Subcutaneous abdominal adipose tissue (tissue), 5 donors: ENCODE measurements around the gene RIC8B.

Experiments used
- H3K27ac ChIP-seq: one replicate; pipeline ENCODE4 v1.7.0; 2013; ENCODE audit warnings: low read depth, mild to moderate bottlenecking, inconsistent platforms, low read length, moderate library complexity
- H3K27me3 ChIP-seq, 5 donors: one replicate each; pipeline ENCODE4 v1.7.0; 2013; ENCODE audit warnings: low read length in 5 of 5, inconsistent platforms in 1 of 5; ENCODE audit not compliant: control insufficient read depth in 5 of 5, insufficient read depth in 4 of 5
- H3K36me3 ChIP-seq, 5 donors: one replicate each; pipeline ENCODE4 v1.7.0; 2013; ENCODE audit warnings: low read length in 5 of 5; ENCODE audit not compliant: control insufficient read depth in 5 of 5, insufficient read depth in 5 of 5
- H3K4me1 ChIP-seq, 5 donors: one replicate each; pipeline ENCODE4 v1.7.0; 2013; ENCODE audit warnings: low read length in 5 of 5, mild to moderate bottlenecking in 3 of 5, moderate library complexity in 1 of 5; ENCODE audit not compliant: control insufficient read depth in 5 of 5, insufficient read depth in 5 of 5
- H3K4me3 ChIP-seq, 5 donors: one replicate each; pipeline ENCODE4 v1.7.0; 2013; ENCODE audit warnings: low read length in 5 of 5, low read depth in 1 of 5
- H3K9ac ChIP-seq, 5 donors: one replicate each; pipeline ENCODE4 v1.7.0; 2013; ENCODE audit warnings: low read length in 5 of 5, mild to moderate bottlenecking in 4 of 5, moderate library complexity in 3 of 5
- H3K9me3 ChIP-seq, 5 donors: one replicate each; pipeline ENCODE4 v1.7.0; 2013; ENCODE audit warnings: low read length in 5 of 5; ENCODE audit not compliant: control insufficient read depth in 5 of 5
- donor health status: healthy.
- donor health status: healthy.
- donor health status: healthy.
- donor health status: healthy.
- donor health status: healthy.

RIC8B gene

DNA sequence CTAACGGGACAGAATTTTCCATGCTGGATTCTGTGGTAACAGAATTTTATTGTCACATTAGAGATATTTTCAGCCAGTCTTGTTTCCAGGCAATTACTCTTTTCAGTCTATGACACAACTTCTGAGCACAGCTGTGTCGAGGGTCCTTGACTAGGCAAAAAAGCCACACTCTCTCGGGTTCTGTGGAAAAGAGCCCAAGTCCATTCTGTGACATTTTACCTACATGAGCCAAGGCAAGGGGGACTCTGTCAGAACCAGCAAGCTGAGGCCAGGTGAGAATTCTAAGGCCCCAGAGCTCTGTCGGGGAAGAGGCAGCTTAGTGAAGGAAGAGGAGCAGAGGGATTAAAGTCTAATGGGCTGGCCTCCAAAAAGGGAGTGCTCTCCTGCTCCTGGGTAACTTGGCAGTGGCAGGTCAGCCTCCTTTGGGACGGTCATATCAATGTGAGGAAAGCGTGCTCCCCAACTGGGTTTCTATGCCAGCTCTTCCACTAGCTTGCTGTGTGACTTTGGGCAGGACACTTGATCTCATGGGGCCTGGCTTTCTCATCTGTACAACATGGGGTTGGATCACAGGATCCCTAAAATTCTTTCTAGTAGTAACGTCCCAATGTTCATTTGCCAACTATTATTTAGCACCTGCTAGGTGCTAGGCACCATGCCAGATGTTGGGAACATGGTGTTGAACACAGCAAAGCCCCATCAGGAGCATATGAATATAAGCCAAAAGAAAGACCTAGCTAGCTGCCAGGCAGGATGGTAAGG, 16.0 kb upstream of the RIC8B start:
- Histone ChIP-seq H3K36me3 (no peaks in the 10 kb centered on the region), H3K27ac (peak overlapping the region; percentile 93), H3K4me3 (no peak overlapping the region), H3K27me3 (no peaks in the 10 kb centered on the region), H3K4me1 (peaks cover 8 to 54% (median 34%) of the 10 kb centered on the region in 5 donors), H3K9ac (peak overlapping the region in 4 of 5 donors; percentile 51 to 82 (median 59)), H3K9me3 (no peaks in the 10 kb centered on the region)

DNA sequence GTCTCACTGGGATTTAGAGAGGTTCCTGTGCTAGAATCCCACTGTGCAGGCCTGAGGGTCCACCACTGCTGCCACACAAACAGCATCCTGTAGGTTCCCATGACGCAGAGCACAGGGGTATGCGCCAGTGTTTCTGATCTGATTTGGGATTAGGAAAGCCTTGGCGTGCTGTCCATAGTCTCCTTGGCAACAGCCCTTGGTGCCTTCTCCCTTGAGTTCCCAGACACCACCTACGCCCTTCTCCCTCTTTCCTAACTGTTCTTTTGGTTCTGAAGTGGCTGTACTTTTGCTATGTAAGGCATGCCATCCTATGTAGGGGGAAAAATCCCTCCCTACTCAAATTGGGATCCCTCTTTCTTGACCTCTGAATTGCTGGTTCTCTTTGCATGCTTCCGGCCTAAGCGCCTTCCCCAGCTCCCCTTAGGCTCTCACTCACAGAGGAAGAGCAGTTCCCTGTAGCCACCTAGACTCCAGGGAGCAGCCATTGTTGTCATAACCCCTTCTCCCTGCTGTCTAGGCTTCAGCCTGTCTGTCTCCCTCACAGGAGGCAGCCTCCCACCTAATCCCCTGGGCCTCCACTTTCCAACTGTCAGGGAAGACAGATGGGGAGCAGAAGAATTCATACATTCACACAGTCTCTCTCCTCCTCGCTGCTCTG, 14.8 kb upstream of the RIC8B start:
- Histone ChIP-seq H3K4me3 (peak overlapping the region; percentile 17 to 58 (median 40)), H3K27me3 (no peaks in the 10 kb centered on the region), H3K9me3 (no peaks in the 10 kb centered on the region), H3K36me3 (no peaks in the 10 kb centered on the region), H3K9ac (peak overlapping the region in 4 of 5 donors; percentile 45 to 82 (median 66)), H3K4me1 (peaks cover 8 to 61% (median 34%) of the 10 kb centered on the region in 5 donors), H3K27ac (peak overlapping the region; percentile 93)

DNA sequence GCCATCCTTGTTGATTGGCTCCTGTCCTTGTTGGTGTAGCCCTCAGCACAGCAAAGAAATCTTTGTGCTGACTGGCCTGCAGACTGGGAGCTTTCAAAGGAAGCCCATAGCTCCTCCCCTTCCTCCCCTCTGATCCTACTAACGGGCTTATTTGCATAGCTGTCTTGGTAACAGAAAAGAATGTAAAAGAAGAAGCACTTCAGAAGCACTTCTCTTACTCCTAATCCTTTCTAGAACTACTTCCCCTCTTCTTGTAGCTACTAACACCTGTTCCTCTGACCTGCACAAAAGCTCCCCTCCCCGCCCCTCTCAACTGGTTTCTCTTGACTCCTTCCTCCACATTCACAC, 14.3 kb upstream of the RIC8B start:
- H3K4me1 ChIP-seq = peaks cover 8 to 64% (median 38%) of the 10 kb centered on the region in 5 donors
- peak overlapping the region; percentile 17 to 58 (median 40) for H3K4me3 ChIP-seq
- H3K9me3 ChIP-seq = no peaks in the 10 kb centered on the region
- no peaks in the 10 kb centered on the region for H3K27me3 ChIP-seq
- peak overlapping the region; percentile 93 for H3K27ac ChIP-seq
- no peaks in the 10 kb centered on the region for H3K36me3 ChIP-seq
- peak overlapping the region in 4 of 5 donors; percentile 45 to 82 (median 66) for H3K9ac ChIP-seq

DNA sequence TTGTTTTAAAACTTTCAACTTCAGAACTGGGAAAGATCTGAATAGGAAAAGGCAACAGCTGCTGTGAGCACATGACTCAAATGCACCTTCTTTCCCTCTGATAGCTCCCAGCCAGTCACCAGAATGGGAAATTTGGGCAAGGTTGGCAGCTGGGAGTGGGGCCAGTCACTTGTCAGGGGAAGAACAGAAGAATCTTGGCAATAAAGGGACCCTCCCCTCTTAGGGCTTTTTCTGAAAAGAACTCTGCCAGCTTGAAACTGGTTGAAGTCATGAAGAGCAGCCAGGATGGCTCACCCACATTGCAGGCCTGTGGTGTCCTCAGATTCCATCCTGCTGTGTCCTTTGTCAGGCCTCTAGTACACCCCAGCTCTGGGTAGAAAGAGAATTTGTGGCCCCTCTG, 10.3 kb upstream of the RIC8B start:
- Histone ChIP-seq H3K4me1 (peaks cover 7 to 60% (median 49%) of the 10 kb centered on the region in 5 donors), H3K9ac (no peak overlapping the region), H3K9me3 (no peaks in the 10 kb centered on the region), H3K36me3 (no peaks in the 10 kb centered on the region), H3K27me3 (peaks cover 0 to 4% (median 0%) of the 10 kb centered on the region in 5 donors), H3K27ac (peak overlapping the region; percentile 5), H3K4me3 (no peak overlapping the region)

DNA sequence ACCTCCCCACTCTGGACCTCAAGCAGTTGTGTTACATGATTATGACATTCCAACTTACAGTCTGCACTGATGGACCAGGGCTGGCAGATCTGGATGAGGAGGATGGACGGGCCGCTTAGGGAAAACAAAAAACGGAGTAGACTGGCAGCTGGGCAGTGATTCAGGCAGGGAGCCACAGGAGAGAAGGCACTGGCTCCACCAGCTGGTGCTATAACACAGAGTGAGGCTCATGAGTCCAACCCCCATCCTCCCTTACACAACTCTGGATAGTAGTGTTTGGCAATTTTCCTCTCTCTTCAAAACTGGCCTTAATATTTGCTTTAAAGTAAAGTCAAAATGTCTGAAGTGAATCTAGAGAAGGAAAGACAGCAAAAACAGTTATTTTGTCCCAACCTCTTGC, 9.7 kb upstream of the RIC8B start:
- H3K27me3 ChIP-seq = peaks cover 0 to 4% (median 0%) of the 10 kb centered on the region in 5 donors
- H3K36me3 ChIP-seq = no peaks in the 10 kb centered on the region
- H3K27ac ChIP-seq = peak overlapping the region; percentile 5
- H3K4me1 ChIP-seq = peaks cover 4 to 59% (median 44%) of the 10 kb centered on the region in 5 donors
- no peak overlapping the region for H3K9ac ChIP-seq
- no peaks in the 10 kb centered on the region for H3K9me3 ChIP-seq
- no peak overlapping the region for H3K4me3 ChIP-seq

DNA sequence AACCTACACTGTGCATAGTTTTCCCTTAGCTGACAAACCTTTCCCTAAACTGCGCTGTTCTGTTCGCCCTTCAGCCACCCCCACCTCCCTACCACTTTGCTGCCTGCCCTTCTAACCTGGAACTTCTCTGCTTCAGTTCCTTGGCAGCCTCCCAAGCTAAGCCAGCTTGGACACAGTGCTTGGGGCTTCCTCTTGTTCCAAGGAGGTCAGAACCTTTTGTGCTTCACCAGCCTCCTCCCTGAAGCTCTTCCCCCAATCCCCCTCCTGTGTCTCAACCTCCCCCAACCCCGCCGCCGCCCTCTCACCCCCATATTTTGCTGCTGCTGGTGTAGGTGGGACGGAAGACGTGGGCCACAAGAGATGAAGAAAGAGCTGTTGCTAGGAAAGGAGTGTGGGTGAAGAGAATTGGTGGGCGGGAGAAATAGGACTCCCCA, 8.1 kb upstream of the RIC8B start:
- Histone ChIP-seq H3K9ac (peak overlapping the region in 2 of 5 donors; percentile 16 to 72), H3K27ac (peak overlapping the region; percentile 31), H3K36me3 (no peaks in the 10 kb centered on the region), H3K4me3 (no peak overlapping the region), H3K4me1 (peaks cover 0 to 52% (median 32%) of the 10 kb centered on the region in 5 donors), H3K27me3 (peaks cover 0 to 4% (median 0%) of the 10 kb centered on the region in 5 donors), H3K9me3 (no peaks in the 10 kb centered on the region)

DNA sequence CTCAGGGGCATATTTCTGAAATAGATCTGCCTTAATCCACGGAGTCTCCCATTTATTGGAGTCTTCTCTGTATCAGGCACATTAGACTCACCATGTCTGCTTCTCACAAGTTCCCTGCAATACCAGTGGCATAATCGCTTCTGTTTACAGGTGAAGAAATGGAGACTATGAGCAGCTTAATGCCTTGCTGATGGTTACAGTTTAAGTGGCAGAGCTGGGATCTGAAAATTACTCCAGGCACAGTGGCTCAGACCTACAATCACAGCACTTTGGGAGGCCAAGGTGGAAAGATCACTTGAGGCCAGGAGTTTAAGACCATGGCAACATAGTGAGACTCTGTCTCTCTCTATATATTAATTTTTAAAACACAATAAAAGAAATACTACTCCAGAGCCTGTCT, 7.3 kb upstream of the RIC8B start:
- H3K9ac ChIP-seq = peak overlapping the region in 3 of 5 donors; percentile 2 to 72 (median 16)
- peak overlapping the region; percentile 31 for H3K27ac ChIP-seq

DNA sequence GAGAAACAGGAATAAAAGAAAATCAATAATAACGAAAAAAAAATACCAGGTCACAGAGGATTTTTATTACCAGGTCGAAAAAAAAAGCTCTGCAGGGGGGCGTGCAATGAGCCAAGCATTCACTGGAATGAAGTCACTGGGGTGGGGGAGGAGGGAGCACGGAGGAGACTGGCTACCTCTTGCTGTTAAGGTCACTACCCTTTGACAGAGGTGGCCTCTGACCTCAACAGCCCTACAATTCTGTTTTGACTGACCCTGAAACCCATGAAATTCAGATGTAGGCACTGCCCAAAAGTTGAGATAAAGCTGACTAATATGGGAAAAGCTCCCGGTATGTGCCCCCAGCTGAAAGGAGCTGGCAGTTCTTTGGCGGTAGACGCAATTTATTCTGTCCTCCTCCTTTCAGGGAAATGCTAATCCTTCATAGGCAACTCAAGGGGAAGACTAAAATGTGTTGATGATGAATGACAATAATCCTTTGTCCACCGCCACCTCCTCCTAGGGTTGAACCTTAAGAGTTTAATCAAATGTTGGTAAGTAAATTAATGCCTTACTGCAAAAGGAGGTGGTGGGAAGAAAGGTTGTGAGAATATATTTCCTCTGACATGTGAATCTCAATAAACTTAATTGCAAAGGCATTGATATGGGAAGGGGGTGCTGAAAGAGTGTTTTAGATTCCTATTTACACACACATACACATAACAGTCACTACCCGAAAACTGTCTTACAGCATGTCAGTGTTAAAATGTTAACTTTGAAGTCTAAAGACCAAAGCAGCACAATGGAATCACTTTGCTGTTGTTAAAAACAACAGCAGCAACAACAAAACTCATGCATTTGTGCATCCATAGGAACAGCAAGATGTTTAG, 6.3 kb upstream of the RIC8B start:
- peak overlapping the region in 1 of 5 donors; percentile 74 for H3K9ac ChIP-seq
- H3K27me3 ChIP-seq = peaks cover 0 to 4% (median 0%) of the 10 kb centered on the region in 5 donors
- peaks cover 0 to 52% (median 32%) of the 10 kb centered on the region in 5 donors for H3K4me1 ChIP-seq
- H3K4me3 ChIP-seq = no peak overlapping the region
- H3K36me3 ChIP-seq = no peaks in the 10 kb centered on the region
- H3K9me3 ChIP-seq = no peaks in the 10 kb centered on the region
- H3K27ac ChIP-seq = peak overlapping the region; percentile 85

More for the DNA sequence above, 7.3 kb upstream of the RIC8B start:
- Histone ChIP-seq H3K27me3 (peaks cover 0 to 4% (median 0%) of the 10 kb centered on the region in 5 donors), H3K4me1 (peaks cover 0 to 52% (median 32%) of the 10 kb centered on the region in 5 donors), H3K4me3 (no peak overlapping the region), H3K36me3 (no peaks in the 10 kb centered on the region), H3K9me3 (no peaks in the 10 kb centered on the region)

DNA sequence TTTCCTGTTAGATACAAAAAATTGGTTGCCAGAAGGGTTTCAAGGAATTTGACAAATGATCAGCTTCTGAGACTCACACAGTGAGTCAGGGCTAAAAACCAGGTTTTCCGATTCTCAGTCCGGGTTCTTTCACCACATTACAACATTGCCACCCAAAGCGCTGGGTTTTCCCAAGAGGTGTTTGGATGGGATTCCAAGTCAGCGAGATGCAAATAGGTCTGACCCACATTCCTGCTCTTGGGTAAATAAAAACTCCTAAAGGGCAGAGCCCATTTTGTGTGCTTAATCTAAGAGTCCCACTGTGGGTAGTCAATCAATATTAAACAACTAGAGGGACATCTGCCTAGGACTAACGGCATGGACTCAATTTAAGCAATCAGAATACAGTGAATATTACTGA, 5.4 kb upstream of the RIC8B start:
- no peak overlapping the region for H3K4me3 ChIP-seq
- peak overlapping the region in 2 of 5 donors; percentile 41 to 74 for H3K9ac ChIP-seq
- no peaks in the 10 kb centered on the region for H3K9me3 ChIP-seq
- H3K27ac ChIP-seq = peak overlapping the region; percentile 85
- peaks cover 3 to 55% (median 35%) of the 10 kb centered on the region in 5 donors for H3K4me1 ChIP-seq
- H3K27me3 ChIP-seq = peaks cover 0 to 4% (median 0%) of the 10 kb centered on the region in 5 donors
- no peaks in the 10 kb centered on the region for H3K36me3 ChIP-seq
